ENCODE results near the gene RUVBL2. TPM values are rescaled to one million over a fixed set of nuclear protein-coding genes. Genes with fewer than 3 reads are reported as not detected.
"Not testable (repeated sequence)": the region's sequence is repeated elsewhere in the genome, so short reads cannot be mapped to it uniquely, and the experiment has no call there.

RUVBL2 gene
- total RNA-seq, 1 donor from 2014 or later = 106 TPM

DNA sequence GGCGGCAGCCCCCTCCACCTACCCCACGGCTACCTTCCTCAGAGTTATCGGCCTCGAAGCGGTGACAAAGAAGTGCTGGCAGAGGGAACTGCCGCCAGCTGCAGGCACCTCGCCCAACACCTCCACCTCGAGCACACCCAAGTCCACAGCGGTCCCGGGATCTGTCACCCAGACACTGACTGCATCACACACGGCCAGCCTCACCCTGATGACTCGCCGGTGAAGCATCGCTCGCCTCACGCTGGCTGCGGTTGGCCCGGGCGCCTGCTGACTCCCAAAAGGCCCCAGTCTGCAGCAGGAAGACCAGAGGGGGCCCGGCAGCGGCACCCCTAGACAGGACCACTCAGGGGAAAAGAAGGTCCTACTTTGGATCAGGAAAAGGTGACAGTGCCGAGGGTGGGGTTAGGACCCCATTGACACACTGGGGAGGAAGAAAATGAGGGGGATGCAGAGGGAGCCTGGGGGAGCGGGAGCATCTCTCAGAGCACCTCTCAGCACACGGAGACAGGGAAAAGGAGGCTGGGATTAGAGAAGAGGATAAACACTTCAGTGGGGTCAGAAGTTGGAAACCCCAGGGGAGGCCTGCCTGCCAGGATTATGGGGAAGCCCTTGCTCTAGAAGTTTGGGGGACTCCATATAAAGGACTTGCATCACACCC lies 56.8 kb downstream of the RUVBL2 start:
- H3K27ac ChIP-seq; H3K36me3 ChIP-seq; H3K9me3 ChIP-seq; DNase-seq (ENCODE audit: low spot score in 2 of 2); H3K4me3 ChIP-seq; H3K27me3 ChIP-seq; intact Hi-C loops (cut with DNase I); H3K4me1 ChIP-seq: not testable (repeated sequence)

DNA sequence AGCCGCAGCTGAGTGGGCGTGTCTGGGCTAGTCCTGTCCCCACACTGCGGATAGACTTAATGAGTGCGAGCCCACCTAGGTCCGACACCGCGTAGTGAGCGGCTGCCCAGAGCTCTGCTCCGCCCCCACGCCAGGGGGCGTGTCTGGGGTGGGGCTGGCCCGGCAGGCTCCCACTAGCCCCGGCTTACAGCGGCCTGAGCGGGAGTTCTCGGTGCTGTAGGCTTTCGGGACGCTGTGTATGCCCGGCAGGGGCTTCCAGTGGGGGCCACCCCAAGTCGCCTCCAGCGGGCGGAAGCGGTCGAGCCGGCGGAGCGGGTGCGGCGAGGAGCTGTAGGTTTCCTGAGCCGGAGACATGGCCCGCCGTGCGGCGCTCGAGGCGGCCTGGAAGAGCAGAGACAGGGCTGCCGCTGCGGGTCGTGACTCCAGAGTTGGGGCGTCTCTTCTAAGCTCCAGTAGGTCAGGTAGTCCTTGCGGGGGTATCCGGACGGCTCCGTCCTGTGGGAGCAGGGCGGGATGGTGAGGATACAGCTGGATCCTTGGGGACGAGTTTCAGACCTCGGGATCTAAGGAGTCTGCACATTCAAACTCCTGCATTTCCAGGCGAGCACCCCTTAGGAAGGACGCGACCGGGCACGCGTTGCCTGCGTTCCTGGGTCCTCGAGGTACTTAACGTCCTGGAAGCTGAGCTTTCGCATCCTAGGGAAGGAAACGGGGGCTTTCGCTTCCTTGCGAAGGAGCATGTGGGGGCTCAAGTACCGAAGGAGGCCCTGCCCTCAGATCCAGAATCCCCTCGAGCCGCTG lies 62.6 kb downstream of the RUVBL2 start:
- H3K36me3 ChIP-seq = no peaks in the 10 kb centered on the region
- intact Hi-C loops (cut with DNase I) = no loop called here
- peaks cover 3% of the 10 kb centered on the region for H3K27me3 ChIP-seq
- no peak overlapping the region for H3K27ac ChIP-seq
- peaks cover 8 to 10% of the 10 kb centered on the region in 2 donors for H3K4me1 ChIP-seq
- H3K4me3 ChIP-seq = peak overlapping the region; percentile 62
- no peaks in the 10 kb centered on the region for H3K9me3 ChIP-seq
- TF ChIP-seq, protein P1, sequence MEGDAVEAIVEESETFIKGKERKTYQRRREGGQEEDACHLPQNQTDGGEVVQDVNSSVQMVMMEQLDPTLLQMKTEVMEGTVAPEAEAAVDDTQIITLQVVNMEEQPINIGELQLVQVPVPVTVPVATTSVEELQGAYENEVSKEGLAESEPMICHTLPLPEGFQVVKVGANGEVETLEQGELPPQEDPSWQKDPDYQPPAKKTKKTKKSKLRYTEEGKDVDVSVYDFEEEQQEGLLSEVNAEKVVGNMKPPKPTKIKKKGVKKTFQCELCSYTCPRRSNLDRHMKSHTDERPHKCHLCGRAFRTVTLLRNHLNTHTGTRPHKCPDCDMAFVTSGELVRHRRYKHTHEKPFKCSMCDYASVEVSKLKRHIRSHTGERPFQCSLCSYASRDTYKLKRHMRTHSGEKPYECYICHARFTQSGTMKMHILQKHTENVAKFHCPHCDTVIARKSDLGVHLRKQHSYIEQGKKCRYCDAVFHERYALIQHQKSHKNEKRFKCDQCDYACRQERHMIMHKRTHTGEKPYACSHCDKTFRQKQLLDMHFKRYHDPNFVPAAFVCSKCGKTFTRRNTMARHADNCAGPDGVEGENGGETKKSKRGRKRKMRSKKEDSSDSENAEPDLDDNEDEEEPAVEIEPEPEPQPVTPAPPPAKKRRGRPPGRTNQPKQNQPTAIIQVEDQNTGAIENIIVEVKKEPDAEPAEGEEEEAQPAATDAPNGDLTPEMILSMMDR (IDR thresholded peaks at IDR 0.05) = peak in 2 of 3 experiments; percentile 26 to 47
- DNase-seq (ENCODE audit: low spot score in 2 of 2) = peak in 1 of 2 donors; percentile 72

DNA sequence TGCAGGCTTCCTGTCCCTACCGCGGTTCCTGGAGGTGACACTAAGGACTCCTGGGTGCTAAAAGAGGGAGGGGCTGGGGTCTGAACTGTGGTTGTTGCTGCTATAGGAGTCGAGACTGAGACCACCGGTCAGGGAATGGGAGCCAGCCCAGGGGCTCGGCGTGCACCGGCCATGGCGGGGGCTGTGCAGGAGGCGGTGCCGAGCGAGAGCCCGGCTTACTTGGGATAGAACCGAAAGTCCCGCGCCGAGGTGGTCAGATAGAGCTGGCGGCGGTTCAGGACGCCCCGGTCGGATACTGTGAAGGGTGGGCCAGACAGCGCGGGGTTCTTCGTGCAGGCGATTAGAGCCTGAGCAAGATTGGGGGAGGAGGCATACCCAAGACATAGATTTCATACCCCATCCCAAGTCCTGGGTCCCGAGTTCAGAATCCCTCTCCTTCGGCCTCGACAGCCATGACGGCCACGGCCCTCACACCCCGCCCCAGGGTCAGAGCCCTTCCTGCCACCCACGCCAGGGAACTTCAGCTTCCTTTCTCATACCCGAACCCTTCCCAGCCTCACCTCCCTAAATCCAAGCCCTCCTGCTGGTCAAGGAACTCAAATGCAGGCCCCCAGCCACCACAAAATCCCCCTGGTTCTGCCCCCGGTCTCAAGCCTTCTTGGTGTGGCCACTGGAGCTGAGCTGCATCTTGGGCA lies 63.4 kb downstream of the RUVBL2 start:
- peaks cover 8 to 10% of the 10 kb centered on the region in 2 donors for H3K4me1 ChIP-seq
- H3K27me3 ChIP-seq; H3K9me3 ChIP-seq; H3K27ac ChIP-seq; intact Hi-C loops (cut with DNase I); DNase-seq (ENCODE audit: low spot score in 2 of 2); H3K36me3 ChIP-seq: not testable (repeated sequence)
- peak overlapping the region; percentile 62 for H3K4me3 ChIP-seq

DNA sequence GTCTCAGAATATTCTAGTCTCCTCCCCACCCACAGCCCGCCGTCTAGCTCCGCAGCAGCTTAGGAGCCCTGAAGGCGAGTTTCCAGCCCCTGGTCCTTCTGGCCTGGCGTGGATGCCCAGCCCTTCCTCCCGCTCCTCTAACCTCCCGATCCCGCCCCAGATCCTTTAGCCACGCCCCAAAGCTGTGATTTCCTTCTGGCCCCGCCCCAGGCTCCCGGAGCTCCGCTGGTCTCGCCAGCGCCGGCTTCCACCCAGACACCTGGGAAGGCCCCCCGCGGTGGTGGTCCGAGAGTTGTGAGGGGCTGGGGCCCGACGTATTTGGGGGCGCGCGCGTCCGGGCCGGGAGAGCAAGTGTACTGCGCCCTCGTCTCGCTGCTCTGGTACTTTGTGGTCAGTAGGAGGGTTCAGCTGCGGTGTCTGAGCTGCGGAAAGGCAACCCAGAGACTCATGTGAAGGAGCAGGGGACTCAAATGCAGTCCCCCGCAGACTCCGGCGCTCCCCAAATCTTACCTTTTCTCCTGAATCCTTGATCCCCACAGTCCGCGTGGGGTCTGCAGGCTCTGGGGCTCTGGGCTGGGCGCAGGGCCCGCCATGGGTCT lies 64.0 kb downstream of the RUVBL2 start, which contains the start of gene CGB7:
CGB7 (minus strand) TSS at position 114 of the 599 bp plus-strand sequence. CDS start 2,374 bp downstream, outside the sequence.
- TF ChIP-seq, protein P1 (IDR thresholded peaks at IDR 0.05) = no peak
- peak in 1 of 2 donors; percentile 74 for DNase-seq (ENCODE audit: low spot score in 2 of 2)
- H3K36me3 ChIP-seq = no peaks in the 10 kb centered on the region
- peak within 1 kb of the TSS; percentile 62 for H3K4me3 ChIP-seq
- H3K27me3 ChIP-seq = peaks cover 3% of the 10 kb centered on the region
- H3K4me1 ChIP-seq = peaks cover 8 to 10% of the 10 kb centered on the region in 2 donors
- no peaks in the 10 kb centered on the region for H3K9me3 ChIP-seq
- intact Hi-C loops (cut with DNase I) = no loop called here
- no peak within 1 kb of the TSS for H3K27ac ChIP-seq

DNA sequence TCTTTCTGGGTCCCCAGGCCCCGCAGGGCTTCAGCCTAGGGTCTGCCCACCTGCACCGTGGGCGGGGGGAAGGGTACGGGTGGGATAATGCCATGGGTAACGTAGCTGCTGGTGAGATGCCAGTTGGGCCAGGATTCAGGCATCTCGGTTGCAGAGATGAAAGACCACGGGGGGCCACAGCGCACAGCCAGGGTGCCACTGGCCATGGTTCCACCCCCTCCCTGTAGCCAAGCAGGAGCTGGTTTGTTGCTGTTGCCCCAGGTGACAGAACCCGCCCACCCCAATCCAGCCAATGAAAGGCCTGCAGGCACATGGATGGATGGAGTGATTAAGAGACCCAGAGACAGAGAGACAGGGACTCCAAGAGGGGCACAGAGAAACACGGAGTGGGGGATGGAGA lies 64.9 kb downstream of the RUVBL2 start:
- no peaks in the 10 kb centered on the region for H3K36me3 ChIP-seq
- no peak overlapping the region for H3K4me3 ChIP-seq
- H3K9me3 ChIP-seq = no peaks in the 10 kb centered on the region
- no peak overlapping the region for H3K27ac ChIP-seq
- intact Hi-C loops (cut with DNase I) = no loop called here
- peaks cover 3% of the 10 kb centered on the region for H3K27me3 ChIP-seq
- peaks cover 8 to 10% of the 10 kb centered on the region in 2 donors for H3K4me1 ChIP-seq
- TF ChIP-seq, protein P1 (IDR thresholded peaks at IDR 0.05) = no peak
- no peak for DNase-seq (ENCODE audit: low spot score in 2 of 2)

DNA sequence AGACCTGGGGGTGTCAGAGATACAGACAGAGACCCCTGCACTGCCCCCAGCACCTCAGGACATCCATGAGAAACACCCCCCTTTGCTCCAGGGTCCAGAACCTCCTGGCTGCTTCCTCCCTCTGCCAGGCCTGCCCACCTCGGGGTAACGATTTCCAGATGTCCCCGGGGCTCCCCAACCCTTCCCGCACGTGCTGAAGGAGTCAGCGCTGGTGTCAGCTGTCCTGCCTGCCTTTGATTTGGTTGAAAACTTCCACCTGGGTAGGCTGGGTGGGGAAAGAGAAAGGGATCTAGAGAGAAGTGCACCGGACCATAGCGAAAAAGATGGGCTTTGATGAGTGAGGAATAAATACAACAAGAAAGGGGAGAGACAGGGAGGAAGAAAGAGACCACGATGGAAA lies 65.4 kb downstream of the RUVBL2 start:
- peaks cover 3% of the 10 kb centered on the region for H3K27me3 ChIP-seq
- H3K4me3 ChIP-seq = no peak overlapping the region
- no peaks in the 10 kb centered on the region for H3K36me3 ChIP-seq
- H3K27ac ChIP-seq = no peak overlapping the region
- no peaks in the 10 kb centered on the region for H3K9me3 ChIP-seq
- intact Hi-C loops (cut with DNase I) = no loop called here
- peaks cover 8 to 10% of the 10 kb centered on the region in 2 donors for H3K4me1 ChIP-seq
- TF ChIP-seq, protein P1 (IDR thresholded peaks at IDR 0.05) = no peak
- DNase-seq (ENCODE audit: low spot score in 2 of 2) = no peak

Measured in ascending aorta (tissue), 2 donors.